Stimulated activated CD8-positive, alpha-beta memory T cell treated with anti-CD3 and anti-CD28 coated beads, Interleukin-2, amount 100 ng/mL, for 1 hour (primary cell): ENCODE data around the gene PPY.
A peak's percentile ranks its signal among the peaks of the same experiment; 100 is the strongest.
"Not testable (repeated sequence)": the region's sequence is repeated elsewhere in the genome, so short reads cannot be mapped to it uniquely, and the experiment has no call there.

Experiments
- DNase-seq, 2 donors: peaks; one replicate each; pipeline ENCODE4 v3.0.0-alpha.2; 2020; ENCODE audit warnings: low read depth in 2 of 2

The PPY gene

GRCh38 chr17:43905985-43906852 lies 36.1 kb downstream of the PPY start:
- DNase-seq, result no peak

GRCh38 chr17:43905400-43905984 lies 36.8 kb downstream of the PPY start:
- DNase-seq, result no peak

GRCh38 chr17:43901861-43902589 lies 40.3 kb downstream of the PPY start:
- no peak for DNase-seq

- no peak for DNase-seq
Observed at GRCh38 chr17:43900858-43901754, 41.2 kb downstream of the PPY start.

GRCh38 chr17:43900183-43900857 lies 42.0 kb downstream of the PPY start:
- DNase-seq, result peak; percentile 28 to 66

GRCh38 chr17:43898446-43898845 lies 43.8 kb downstream of the PPY start:
- no peak for DNase-seq

GRCh38 chr17:43897831-43898230 lies 44.4 kb downstream of the PPY start:
- no peak for DNase-seq

- not testable (repeated sequence) for DNase-seq
Observed at GRCh38 chr17:43894494-43894893, 47.8 kb downstream of the PPY start.

- no peak for DNase-seq
Observed at GRCh38 chr17:43892647-43892952, 49.7 kb downstream of the PPY start.

- DNase-seq, result no peak
Observed at GRCh38 chr17:43891851-43892646, 50.2 kb downstream of the PPY start.
